ENCODE measurements around the gene RPN1. TPM values are rescaled to one million over a fixed set of nuclear protein-coding genes. Genes with fewer than 3 reads are reported as not detected.

Gene RPN1
- total and polyA plus RNA-seq, 2 donors (not counting 3 experiments of a cell fraction or from before 2014, with no cell fraction given), result 250 to 266 TPM

- peaks cover 7% of the 10 kb centered on the region for H3K79me2 ChIP-seq (ENCODE audit: control insufficient read depth, insufficient read depth, low read length)
- no peak overlapping the region for H3K9ac ChIP-seq (replicated peaks; ENCODE audit: extremely low read depth, insufficient read depth, low read length)
- FAIRE-seq (no peak), DNase-seq (ENCODE audit: low read depth, low spot score) (no peak)
- H3K27me3 ChIP-seq (ENCODE audit: control insufficient read depth in 2 of 2, insufficient read depth in 2 of 2, low read length in 2 of 2), result no peaks in the 10 kb centered on the region
- no peak overlapping the region for H2AFZ ChIP-seq (ENCODE audit: low read depth, low read length)
- intact Hi-C loops (cut with micrococcal nuclease), result no loop called here
- TF ChIP-seq EZH2 (IDR thresholded peaks at IDR 0.05; ENCODE audit: borderline replicate concordance, low read depth, low read length, severe bottlenecking) (no peak), JUN (IDR thresholded peaks at IDR 0.05; ENCODE audit: borderline replicate concordance, insufficient read depth, insufficient read length, low read depth) (no peak), MYC (IDR thresholded peaks at IDR 0.05; ENCODE audit: low read depth, low read length) (no peak), FOS (IDR thresholded peaks at IDR 0.05; ENCODE audit: borderline replicate concordance, insufficient read depth, low read length) (no peak), GATA2 (IDR thresholded peaks at IDR 0.05; ENCODE audit: insufficient read depth, insufficient read length, low read depth, low read length) (no peak), POLR2AphosphoS5 (IDR thresholded peaks at IDR 0.05; ENCODE audit: insufficient read depth, low read depth, low read length) (no peak), MAX (IDR thresholded peaks at IDR 0.05; ENCODE audit: insufficient read depth, insufficient read length) (no peak), POLR2A (IDR thresholded peaks at IDR 0.05; ENCODE audit: low read depth, low read length) (no peak)
- TF ChIP-seq, protein P1, sequence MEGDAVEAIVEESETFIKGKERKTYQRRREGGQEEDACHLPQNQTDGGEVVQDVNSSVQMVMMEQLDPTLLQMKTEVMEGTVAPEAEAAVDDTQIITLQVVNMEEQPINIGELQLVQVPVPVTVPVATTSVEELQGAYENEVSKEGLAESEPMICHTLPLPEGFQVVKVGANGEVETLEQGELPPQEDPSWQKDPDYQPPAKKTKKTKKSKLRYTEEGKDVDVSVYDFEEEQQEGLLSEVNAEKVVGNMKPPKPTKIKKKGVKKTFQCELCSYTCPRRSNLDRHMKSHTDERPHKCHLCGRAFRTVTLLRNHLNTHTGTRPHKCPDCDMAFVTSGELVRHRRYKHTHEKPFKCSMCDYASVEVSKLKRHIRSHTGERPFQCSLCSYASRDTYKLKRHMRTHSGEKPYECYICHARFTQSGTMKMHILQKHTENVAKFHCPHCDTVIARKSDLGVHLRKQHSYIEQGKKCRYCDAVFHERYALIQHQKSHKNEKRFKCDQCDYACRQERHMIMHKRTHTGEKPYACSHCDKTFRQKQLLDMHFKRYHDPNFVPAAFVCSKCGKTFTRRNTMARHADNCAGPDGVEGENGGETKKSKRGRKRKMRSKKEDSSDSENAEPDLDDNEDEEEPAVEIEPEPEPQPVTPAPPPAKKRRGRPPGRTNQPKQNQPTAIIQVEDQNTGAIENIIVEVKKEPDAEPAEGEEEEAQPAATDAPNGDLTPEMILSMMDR (IDR thresholded peaks at IDR 0.05; ENCODE audit: extremely low read depth in 1 of 2, insufficient read depth in 1 of 2, low read depth in 1 of 2, low read length in 2 of 2), result no peak
- no peaks in the 10 kb centered on the region for H4K20me1 ChIP-seq (replicated peaks; ENCODE audit: control insufficient read depth, extremely low read depth, insufficient read depth, low read length)
- BruUV-seq (replicated peaks), result no TSS peak
- peaks cover 2 to 8% of the 10 kb centered on the region in 2 experiments for H3K36me3 ChIP-seq (ENCODE audit: control insufficient read depth in 2 of 2, extremely low read depth in 1 of 2, insufficient read depth in 2 of 2, low read length in 2 of 2)
- peaks cover 9% of the 10 kb centered on the region for H3K4me1 ChIP-seq (ENCODE audit: control insufficient read depth, extremely low read depth, insufficient read depth, low read length)
- H3K4me2 ChIP-seq (ENCODE audit: insufficient read depth, low read length), result no peak overlapping the region
- H3K9me1 ChIP-seq (replicated peaks; ENCODE audit: control insufficient read depth, extremely low read depth, insufficient read depth, low read length), result no peaks in the 10 kb centered on the region
- dilution Hi-C loops (cut with MboI; ENCODE audit: extremely low pct_ligation_motif_present, low sequenced_read_pairs), result no loop called here
- H3K4me3 ChIP-seq (replicated peaks in 1 of 3; ENCODE audit: insufficient read depth in 1 of 3, low read depth in 1 of 3, low read length in 3 of 3), result no peak overlapping the region
- H3K27ac ChIP-seq (ENCODE audit: insufficient read depth, low read depth, low read length), result no peak overlapping the region
- POLR2A ChIA-PET, result no interaction called here
- CTCF ChIA-PET, result interaction anchor here (0.8 kb wide), 1 partner anchor 174 kb away, joined by 3 read pairs; no protein-coding TSS in a partner anchor
- H3K9me3 ChIP-seq (replicated peaks; ENCODE audit: control insufficient read depth, insufficient read depth, low read length), result no peaks in the 10 kb centered on the region
These were observed 37.4 kb downstream of the RPN1 start for GRCh38 chr3:128613083-128613829.
